Measurements from ENCODE around the gene NEK5. TPM values are rescaled to one million over a fixed set of nuclear protein-coding genes. Genes with fewer than 3 reads are reported as not detected.
A peak's percentile ranks its signal among the peaks of the same experiment; 100 is the strongest.
"Not testable (repeated sequence)": the region's sequence is repeated elsewhere in the genome, so short reads cannot be mapped to it uniquely, and the experiment has no call there.

The NEK5 gene
- total and polyA plus RNA-seq, 4 experiments from 2014 or later = 0.06 TPM; not detected in 3

GRCh38 chr13:52169839-52170238 lies 41.0 kb upstream of the NEK5 start:
- Mint-ChIP-seq H3K4me3 (no peak overlapping the region), H3K27ac (no peak overlapping the region), H3K27me3 (no peaks in the 10 kb centered on the region), H3K4me1 (peaks cover 0 to 2% (median 0%) of the 10 kb centered on the region in 4 donors), H3K36me3 (peaks cover 19 to 65% of the 10 kb centered on the region in 2 donors), H3K9me3 (no peaks in the 10 kb centered on the region)
- no peaks in the 10 kb centered on the region for H3K9me3 ChIP-seq (ENCODE audit: control insufficient read depth in 1 of 2, low read length in 2 of 2)
- CTCF ChIA-PET (ENCODE audit: partially characterized antibody) = interaction anchor here (1.2 to 1.3 kb wide), 2 partner anchors 10 to 12 kb away, joined by 3 read pairs; no protein-coding TSS in a partner anchor
- POLR2A ChIA-PET (ENCODE audit: partially characterized antibody) = no interaction called here
- H3K4me3 ChIP-seq (ENCODE audit: low read length in 2 of 2) = no peak overlapping the region
- no peak for DNase-seq
- no peaks in the 10 kb centered on the region for H3K27me3 ChIP-seq (ENCODE audit: insufficient read depth, low read length)
- H3K36me3 ChIP-seq (ENCODE audit: insufficient read depth, low read length) = peaks cover 11% of the 10 kb centered on the region
- no peak overlapping the region for H3K27ac ChIP-seq (ENCODE audit: low read depth, low read length)
- H3K4me1 ChIP-seq (ENCODE audit: insufficient read depth, low read length) = no peaks in the 10 kb centered on the region
- intact Hi-C loops (cut with micrococcal nuclease) = no loop called here

- peaks cover 0 to 13% (median 4%) of the 10 kb centered on the region in 4 donors for H3K4me1 Mint-ChIP-seq
- no peaks in the 10 kb centered on the region for H3K9me3 Mint-ChIP-seq
- intact Hi-C loops (cut with micrococcal nuclease) = no loop called here
Observed at GRCh38 chr13:52165411-52165810, 36.5 kb upstream of the NEK5 start.

GRCh38 chr13:52164989-52165388 lies 36.1 kb upstream of the NEK5 start:
- no peak overlapping the region for H3K4me3 Mint-ChIP-seq
- Histone ChIP-seq H3K9me3 (ENCODE audit: control insufficient read depth in 1 of 2, low read length in 2 of 2) (no peaks in the 10 kb centered on the region), H3K4me1 (ENCODE audit: insufficient read depth, low read length) (peaks cover 2% of the 10 kb centered on the region), H3K27ac (ENCODE audit: low read depth, low read length) (no peak overlapping the region), H3K27me3 (ENCODE audit: insufficient read depth, low read length) (no peaks in the 10 kb centered on the region), H3K4me3 (ENCODE audit: low read length in 2 of 2) (no peak overlapping the region), H3K36me3 (ENCODE audit: insufficient read depth, low read length) (no peaks in the 10 kb centered on the region)
- intact Hi-C loops (cut with micrococcal nuclease) = no loop called here
- ChIA-PET CTCF (ENCODE audit: partially characterized antibody) (no interaction called here), POLR2A (ENCODE audit: partially characterized antibody) (no interaction called here)
- H3K27ac Mint-ChIP-seq = no peak overlapping the region
- peaks cover 15 to 28% of the 10 kb centered on the region in 2 donors for H3K36me3 Mint-ChIP-seq
- no peaks in the 10 kb centered on the region for H3K9me3 Mint-ChIP-seq
- H3K27me3 Mint-ChIP-seq = no peaks in the 10 kb centered on the region
- peaks cover 2 to 15% (median 5%) of the 10 kb centered on the region in 4 donors for H3K4me1 Mint-ChIP-seq
- no peak for DNase-seq

More at GRCh38 chr13:52165411-52165810, 36.5 kb upstream of the NEK5 start:
- Mint-ChIP-seq H3K36me3 (peaks cover 15 to 30% of the 10 kb centered on the region in 2 donors), H3K27me3 (no peaks in the 10 kb centered on the region), H3K27ac (peak overlapping the region in 1 of 7 donors; percentile 22), H3K4me3 (no peak overlapping the region)
- no peaks in the 10 kb centered on the region for H3K4me1 ChIP-seq (ENCODE audit: insufficient read depth, low read length)
- H3K36me3 ChIP-seq (ENCODE audit: insufficient read depth, low read length) = no peaks in the 10 kb centered on the region
- H3K27me3 ChIP-seq (ENCODE audit: insufficient read depth, low read length) = no peaks in the 10 kb centered on the region
- no peaks in the 10 kb centered on the region for H3K9me3 ChIP-seq (ENCODE audit: control insufficient read depth in 1 of 2, low read length in 2 of 2)
- DNase-seq = no peak
- ChIA-PET POLR2A (ENCODE audit: partially characterized antibody) (no interaction called here), CTCF (ENCODE audit: partially characterized antibody) (no interaction called here)
- no peak overlapping the region for H3K27ac ChIP-seq (ENCODE audit: low read depth, low read length)
- H3K4me3 ChIP-seq (ENCODE audit: low read length in 2 of 2) = no peak overlapping the region

- CTCF ChIA-PET (ENCODE audit: partially characterized antibody); H3K4me1 ChIP-seq (ENCODE audit: insufficient read depth, low read length); H3K9me3 Mint-ChIP-seq; H3K27me3 Mint-ChIP-seq; H3K27ac ChIP-seq (ENCODE audit: low read depth, low read length); H3K9me3 ChIP-seq (ENCODE audit: control insufficient read depth in 1 of 2, low read length in 2 of 2); POLR2A ChIA-PET (ENCODE audit: partially characterized antibody); H3K4me3 Mint-ChIP-seq; intact Hi-C loops (cut with micrococcal nuclease); H3K4me3 ChIP-seq (ENCODE audit: low read length in 2 of 2); H3K27me3 ChIP-seq (ENCODE audit: insufficient read depth, low read length); DNase-seq; H3K36me3 ChIP-seq (ENCODE audit: insufficient read depth, low read length): not testable (repeated sequence)
- Mint-ChIP-seq H3K4me1 (peaks cover 7 to 21% (median 11%) of the 10 kb centered on the region in 4 donors), H3K27ac (peak overlapping the region in 3 of 7 donors; percentile 59 to 71 (median 65)), H3K36me3 (peaks cover 15 to 23% of the 10 kb centered on the region in 2 donors)
Observed at GRCh38 chr13:52163878-52164277, 35.0 kb upstream of the NEK5 start.

GRCh38 chr13:52162279-52163101 lies 33.6 kb upstream of the NEK5 start:
- CTCF ChIA-PET (ENCODE audit: partially characterized antibody) = interaction anchor here (0.9 kb wide), 1 partner anchor 32 kb away, joined by 3 read pairs; no protein-coding TSS in a partner anchor
- H3K27ac Mint-ChIP-seq = peak overlapping the region in 3 of 7 donors; percentile 22 to 70 (median 38)
- intact Hi-C loops (cut with micrococcal nuclease) = no loop called here

GRCh38 chr13:52161181-52161646 lies 32.3 kb upstream of the NEK5 start:
- H3K4me1 Mint-ChIP-seq = peaks cover 27 to 46% (median 32%) of the 10 kb centered on the region in 4 donors

More at GRCh38 chr13:52162279-52163101, 33.6 kb upstream of the NEK5 start:
- no peaks in the 10 kb centered on the region for H3K9me3 Mint-ChIP-seq
- H3K4me3 Mint-ChIP-seq = no peak overlapping the region
- Histone ChIP-seq H3K27me3 (ENCODE audit: insufficient read depth, low read length) (no peaks in the 10 kb centered on the region), H3K9me3 (ENCODE audit: control insufficient read depth in 1 of 2, low read length in 2 of 2) (no peaks in the 10 kb centered on the region), H3K27ac (ENCODE audit: low read depth, low read length) (no peak overlapping the region), H3K4me3 (ENCODE audit: low read length in 2 of 2) (no peak overlapping the region), H3K36me3 (ENCODE audit: insufficient read depth, low read length) (no peaks in the 10 kb centered on the region), H3K4me1 (ENCODE audit: insufficient read depth, low read length) (peaks cover 15% of the 10 kb centered on the region)
- DNase-seq = no peak
- H3K36me3 Mint-ChIP-seq = peaks cover 12 to 17% of the 10 kb centered on the region in 2 donors
- POLR2A ChIA-PET (ENCODE audit: partially characterized antibody) = no interaction called here
- H3K27me3 Mint-ChIP-seq = no peaks in the 10 kb centered on the region
- H3K4me1 Mint-ChIP-seq = peaks cover 17 to 35% (median 21%) of the 10 kb centered on the region in 4 donors

GRCh38 chr13:52160506-52160905 lies 31.6 kb upstream of the NEK5 start:
- Histone ChIP-seq H3K36me3 (ENCODE audit: insufficient read depth, low read length) (no peaks in the 10 kb centered on the region), H3K4me3 (ENCODE audit: low read length in 2 of 2) (no peak overlapping the region), H3K27ac (ENCODE audit: low read depth, low read length) (no peak overlapping the region), H3K4me1 (ENCODE audit: insufficient read depth, low read length) (peaks cover 15% of the 10 kb centered on the region), H3K27me3 (ENCODE audit: insufficient read depth, low read length) (no peaks in the 10 kb centered on the region), H3K9me3 (ENCODE audit: control insufficient read depth in 1 of 2, low read length in 2 of 2) (no peaks in the 10 kb centered on the region)
- peak in 1 of 5 donors; percentile 2 for DNase-seq
- intact Hi-C loops (cut with micrococcal nuclease) = no loop called here
- H3K27ac Mint-ChIP-seq = peak overlapping the region in 1 of 7 donors; percentile 53
- H3K27me3 Mint-ChIP-seq = no peaks in the 10 kb centered on the region
- H3K4me3 Mint-ChIP-seq = peak overlapping the region in 6 of 8 donors; percentile 13 to 94 (median 38)
- H3K9me3 Mint-ChIP-seq = no peaks in the 10 kb centered on the region
- H3K4me1 Mint-ChIP-seq = peaks cover 27 to 46% (median 32%) of the 10 kb centered on the region in 4 donors
- POLR2A ChIA-PET (ENCODE audit: partially characterized antibody) = interaction anchor here (1.1 to 2.7 kb wide), 5 partner anchors 26 to 707 kb away, joined by 3 to 17 read pairs (median 7); partner anchors contain the start of genes INTS6, NEK5 and VPS36
- peaks cover 0 to 5% of the 10 kb centered on the region in 2 donors for H3K36me3 Mint-ChIP-seq
- CTCF ChIA-PET (ENCODE audit: partially characterized antibody) = interaction anchor here (1.3 to 1.7 kb wide), 3 partner anchors 9 to 291 kb away, joined by 3 to 9 read pairs (median 5); partner anchors contain the start of gene VPS36

More at GRCh38 chr13:52161181-52161646, 32.3 kb upstream of the NEK5 start:
- Histone ChIP-seq H3K27me3 (ENCODE audit: insufficient read depth, low read length) (no peaks in the 10 kb centered on the region), H3K9me3 (ENCODE audit: control insufficient read depth in 1 of 2, low read length in 2 of 2) (no peaks in the 10 kb centered on the region), H3K4me1 (ENCODE audit: insufficient read depth, low read length) (peaks cover 15% of the 10 kb centered on the region), H3K4me3 (ENCODE audit: low read length in 2 of 2) (no peak overlapping the region), H3K36me3 (ENCODE audit: insufficient read depth, low read length) (no peaks in the 10 kb centered on the region), H3K27ac (ENCODE audit: low read depth, low read length) (no peak overlapping the region)
- no peak overlapping the region for H3K4me3 Mint-ChIP-seq
- ChIA-PET POLR2A (ENCODE audit: partially characterized antibody) (interaction anchor here (1.1 to 2.7 kb wide), 2 partner anchors 26 to 33 kb away, joined by 3 to 17 read pairs; no protein-coding TSS in a partner anchor), CTCF (ENCODE audit: partially characterized antibody) (no interaction called here)
- DNase-seq = no peak
- intact Hi-C loops (cut with micrococcal nuclease) = no loop called here
- H3K36me3 Mint-ChIP-seq = peaks cover 4 to 9% of the 10 kb centered on the region in 2 donors
- H3K27me3 Mint-ChIP-seq = no peaks in the 10 kb centered on the region
- peak overlapping the region in 1 of 7 donors; percentile 17 for H3K27ac Mint-ChIP-seq
- H3K9me3 Mint-ChIP-seq = no peaks in the 10 kb centered on the region

All from CD4-positive, alpha-beta memory T cell (primary cell).